PC-3 (cell line): Measurements from ENCODE around the gene AJUBA.

Experiments
- CTCF ChIP-seq: fragments of 300-600 bp; sonication (generic); conservative IDR thresholded peaks from 2 replicates; pipeline ENCODE4 v1.5.1; 2017; ENCODE audit warnings: antibody characterized with exemption, low read depth, mild to moderate bottlenecking, low read length
- EZH2phosphoT487 ChIP-seq: fragments of 300-600 bp; sonication (generic); IDR thresholded peaks from 2 replicates; pipeline ENCODE4 v1.6.1; 2018; ENCODE audit warnings: mild to moderate bottlenecking, antibody characterized with exemption, low read length, borderline replicate concordance

GRCh38 chr14:22998329-22999012 lies 16.1 kb upstream of the AJUBA start:
- no peak for TF ChIP-seq CTCF
- TF ChIP-seq EZH2phosphoT487: no peak
